Activated CD8-positive, alpha-beta T cell treated with anti-CD3 and anti-CD28 coated beads for 36 hours (primary cell): ENCODE results near the gene SPPL2B. TPM values are rescaled to one million over a fixed set of nuclear protein-coding genes. Genes with fewer than 3 reads are reported as not detected.

ENCODE experiments used
- ATAC-seq: fragments of 200-7000 bp; cut with Tn5 transposase; one replicate; pipeline ENCODE4 v1.10.0; 2021; ENCODE audit warnings: mild to moderate bottlenecking, moderate library complexity
- CTCF ChIA-PET: fragments of 350-600 bp; sonication (Branson Sonifier 250); formaldehyde crosslinking; loops from one replicate; lab custom pipeline; 2021; ENCODE audit warnings: antibody characterized with exemption; lab: Charles Lee
- POLR2A ChIA-PET: fragments of 350-600 bp; sonication (Branson Sonifier 250); formaldehyde crosslinking; loops from one replicate; lab custom pipeline; 2021; ENCODE audit warnings: antibody characterized with exemption; lab: Charles Lee
- DNase-seq: peaks from one replicate; pipeline ENCODE4 v3.0.0-alpha.2; 2020
- H3K27ac Mint-ChIP-seq: one replicate; pipeline ENCODE4 v1.8.0; 2021; ENCODE audit warnings: mild to moderate bottlenecking, mixed read lengths
- H3K27me3 Mint-ChIP-seq: one replicate; pipeline ENCODE4 v1.8.0; 2021; ENCODE audit warnings: mixed read lengths
- H3K36me3 Mint-ChIP-seq: one replicate; pipeline ENCODE4 v1.8.0; 2021; ENCODE audit warnings: low read depth, mixed read lengths
- H3K4me1 Mint-ChIP-seq: one replicate; pipeline ENCODE4 v1.8.0; 2021; ENCODE audit warnings: low read depth, mixed read lengths
- H3K4me3 Mint-ChIP-seq: one replicate; pipeline ENCODE4 v1.8.0; 2021; ENCODE audit warnings: mild to moderate bottlenecking, moderate library complexity, mixed read lengths
- H3K9me3 Mint-ChIP-seq: one replicate; pipeline ENCODE4 v1.8.0; 2021; ENCODE audit warnings: mixed read lengths
- intact Hi-C: fragments of 100-400 bp; cut with micrococcal nuclease; formaldehyde crosslinking; loops from one replicate; pipeline ENCODE4 v1.10.0; 2022
- total RNA-seq, 2 experiments: library from RNA; stranded (reverse); gene quantifications; one replicate each; pipeline ENCODE4 v1.2.3, GENCODE V29; 2021
- TF ChIP-seq, protein P1 (sequence below): fragments of 200-600 bp; IDR thresholded peaks from one replicate; pipeline ENCODE4 v1.8.0; 2022; ENCODE audit warnings: antibody characterized with exemption, mild to moderate bottlenecking

Gene SPPL2B
- total RNA-seq, 2 experiments from 2014 or later, result 52.8 to 54.3 TPM

DNA sequence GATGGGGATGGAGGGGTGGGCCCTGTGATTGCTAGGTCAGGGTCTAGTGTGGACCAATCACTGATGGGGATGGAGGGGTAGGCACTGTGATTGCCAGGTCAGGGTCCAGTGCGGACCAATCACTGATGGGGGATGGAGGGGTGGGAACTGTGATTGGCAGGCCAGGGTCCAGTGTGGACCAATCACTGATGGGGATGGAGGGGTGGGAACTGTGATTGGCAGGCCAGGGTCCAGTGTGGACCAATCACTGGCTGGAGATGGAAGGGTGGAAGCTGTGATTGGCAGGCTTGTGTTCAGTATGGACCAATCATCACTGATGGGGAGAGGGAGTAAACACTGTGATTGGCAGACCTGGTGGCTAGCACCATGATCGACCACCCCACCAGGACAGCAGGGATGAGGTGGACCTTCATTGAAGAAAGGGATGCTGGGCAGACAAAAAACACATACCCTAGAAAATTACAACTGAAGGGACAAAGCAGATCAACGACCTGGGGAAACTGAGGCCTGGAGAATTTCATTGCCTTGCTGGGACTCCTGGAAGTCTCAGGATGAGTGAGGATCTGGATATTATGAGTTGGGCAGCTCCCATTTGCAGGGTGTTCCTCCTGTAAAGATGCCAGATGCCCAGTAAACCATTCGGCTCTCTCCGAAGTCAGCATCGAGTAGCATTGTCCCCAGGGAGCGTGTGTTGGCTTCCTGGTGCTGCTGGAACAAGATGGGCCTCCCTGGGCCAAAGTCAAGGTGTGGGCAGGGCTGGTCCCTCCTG, 47.1 kb downstream of the SPPL2B start:
- no peaks in the 10 kb centered on the region for H3K4me1 Mint-ChIP-seq
- CTCF ChIA-PET, result interaction anchor here (1.3 kb wide), 1 partner anchor 17 kb away, joined by 3 read pairs; no protein-coding TSS in a partner anchor
- ATAC-seq (no peak), DNase-seq (no peak)
- no peak overlapping the region for H3K27ac Mint-ChIP-seq
- TF ChIP-seq, protein P1, sequence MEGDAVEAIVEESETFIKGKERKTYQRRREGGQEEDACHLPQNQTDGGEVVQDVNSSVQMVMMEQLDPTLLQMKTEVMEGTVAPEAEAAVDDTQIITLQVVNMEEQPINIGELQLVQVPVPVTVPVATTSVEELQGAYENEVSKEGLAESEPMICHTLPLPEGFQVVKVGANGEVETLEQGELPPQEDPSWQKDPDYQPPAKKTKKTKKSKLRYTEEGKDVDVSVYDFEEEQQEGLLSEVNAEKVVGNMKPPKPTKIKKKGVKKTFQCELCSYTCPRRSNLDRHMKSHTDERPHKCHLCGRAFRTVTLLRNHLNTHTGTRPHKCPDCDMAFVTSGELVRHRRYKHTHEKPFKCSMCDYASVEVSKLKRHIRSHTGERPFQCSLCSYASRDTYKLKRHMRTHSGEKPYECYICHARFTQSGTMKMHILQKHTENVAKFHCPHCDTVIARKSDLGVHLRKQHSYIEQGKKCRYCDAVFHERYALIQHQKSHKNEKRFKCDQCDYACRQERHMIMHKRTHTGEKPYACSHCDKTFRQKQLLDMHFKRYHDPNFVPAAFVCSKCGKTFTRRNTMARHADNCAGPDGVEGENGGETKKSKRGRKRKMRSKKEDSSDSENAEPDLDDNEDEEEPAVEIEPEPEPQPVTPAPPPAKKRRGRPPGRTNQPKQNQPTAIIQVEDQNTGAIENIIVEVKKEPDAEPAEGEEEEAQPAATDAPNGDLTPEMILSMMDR, result no peak
- peaks cover 3% of the 10 kb centered on the region for H3K36me3 Mint-ChIP-seq
- no peak overlapping the region for H3K4me3 Mint-ChIP-seq
- POLR2A ChIA-PET, result no interaction called here
- intact Hi-C loops, result no loop called here
- H3K9me3 Mint-ChIP-seq, result peaks cover 12% of the 10 kb centered on the region
- peaks cover 1% of the 10 kb centered on the region for H3K27me3 Mint-ChIP-seq

DNA sequence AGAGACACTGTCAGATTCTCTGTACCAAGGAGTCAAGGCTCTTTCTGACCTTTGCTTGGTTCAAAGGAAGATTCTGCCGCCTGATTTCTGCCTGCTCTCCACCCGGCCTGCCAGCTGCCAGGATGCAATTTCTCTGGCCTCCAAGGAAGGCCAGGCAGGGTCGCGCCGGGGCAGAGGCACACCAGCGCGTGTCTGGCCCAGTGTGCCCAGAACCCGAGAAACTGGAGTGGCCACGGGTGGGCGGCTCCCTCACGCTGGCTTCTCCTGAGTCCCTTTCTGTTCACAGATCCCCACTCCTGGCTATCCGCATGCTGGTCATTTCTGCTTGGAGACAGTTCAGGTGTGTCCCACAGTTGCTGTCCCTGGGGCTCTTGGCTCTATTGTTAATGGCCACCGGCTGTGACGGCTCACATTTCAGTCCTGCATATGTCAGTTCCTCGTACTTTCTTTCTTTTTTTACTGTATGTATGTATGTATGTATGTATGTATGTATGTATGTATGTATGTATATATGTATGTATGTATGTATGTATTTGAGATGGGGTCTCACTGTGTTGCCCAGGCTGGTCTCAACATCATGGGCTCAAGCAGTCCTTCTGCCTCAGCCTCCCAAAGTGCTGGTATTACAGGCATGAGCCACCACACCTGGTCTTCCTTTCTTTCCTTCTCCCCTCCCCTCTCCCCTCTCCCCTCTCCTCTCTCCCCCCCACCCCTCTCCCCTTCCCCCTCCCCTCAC, 48.5 kb downstream of the SPPL2B start:
- H3K4me1 Mint-ChIP-seq, result no peaks in the 10 kb centered on the region
- peaks cover 1% of the 10 kb centered on the region for H3K27me3 Mint-ChIP-seq
- DNase-seq, result no peak
- CTCF ChIA-PET, result interaction anchor here (1.7 kb wide), 1 partner anchor 16 kb away, joined by 4 read pairs; no protein-coding TSS in a partner anchor
- TF ChIP-seq, protein P1, result no peak
- H3K4me3 Mint-ChIP-seq, result no peak overlapping the region
- peaks cover 3% of the 10 kb centered on the region for H3K36me3 Mint-ChIP-seq
- intact Hi-C loops, result no loop called here
- H3K27ac Mint-ChIP-seq, result no peak overlapping the region
- peaks cover 18% of the 10 kb centered on the region for H3K9me3 Mint-ChIP-seq
- POLR2A ChIA-PET, result no interaction called here
- no peak for ATAC-seq

GRCh38 chr19:2380567-2380966, 52.1 kb downstream of the SPPL2B start:
- Mint-ChIP-seq H3K9me3 (peaks cover 18% of the 10 kb centered on the region), H3K36me3 (peaks cover 3% of the 10 kb centered on the region), H3K27me3 (peaks cover 3% of the 10 kb centered on the region), H3K27ac (no peak overlapping the region), H3K4me3 (no peak overlapping the region), H3K4me1 (peaks cover 3% of the 10 kb centered on the region)
- ChIA-PET POLR2A (no interaction called here), CTCF (interaction anchor here (0.6 to 1.1 kb wide), 5 partner anchors 10 to 231 kb away, joined by 3 to 4 read pairs (median 3); no protein-coding TSS in a partner anchor)
- intact Hi-C loops, result no loop called here
- ATAC-seq (no peak), DNase-seq (no peak)
- TF ChIP-seq, protein P1, result no peak

DNA sequence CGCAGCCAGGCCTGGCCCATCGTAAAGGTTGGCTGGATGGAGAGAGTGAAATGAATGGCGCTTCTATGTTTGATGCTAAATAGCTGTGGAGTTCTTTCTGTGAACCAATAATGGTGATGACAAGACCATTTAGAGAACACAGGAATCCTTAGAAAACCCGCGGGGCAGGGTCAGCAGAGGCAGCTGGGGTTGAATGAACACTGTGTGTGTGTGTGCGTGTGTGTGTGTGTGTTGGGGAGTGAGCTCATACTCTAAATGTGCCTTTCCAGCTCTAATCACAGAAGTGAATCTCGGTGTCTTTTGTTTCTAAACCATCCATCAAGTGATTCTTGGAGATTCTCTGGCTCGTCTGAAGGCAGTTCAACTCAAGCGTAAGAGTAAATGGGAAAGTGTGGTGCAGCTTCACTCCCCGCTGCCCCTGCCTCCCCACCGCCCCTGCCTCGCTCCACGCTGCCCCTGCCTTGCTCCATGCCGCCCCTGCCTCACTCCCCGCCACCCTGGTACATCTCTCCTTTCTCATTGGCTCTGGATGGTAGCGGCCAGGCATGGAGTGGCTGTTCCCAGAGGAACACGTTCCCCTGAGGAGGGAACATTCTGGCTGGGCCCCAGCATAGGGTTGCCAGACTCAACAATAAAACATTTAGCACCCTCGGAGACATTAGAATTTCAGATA, 52.8 kb downstream of the SPPL2B start:
- Mint-ChIP-seq H3K4me1 (peaks cover 3% of the 10 kb centered on the region), H3K9me3 (peaks cover 18% of the 10 kb centered on the region), H3K36me3 (peaks cover 3% of the 10 kb centered on the region), H3K27me3 (peaks cover 3% of the 10 kb centered on the region), H3K27ac (no peak overlapping the region), H3K4me3 (no peak overlapping the region)
- ChIA-PET CTCF (interaction anchor here (0.6 kb wide), 1 partner anchor 11 kb away, joined by 3 read pairs; no protein-coding TSS in a partner anchor), POLR2A (no interaction called here)
- ATAC-seq, result no peak
- TF ChIP-seq, protein P1, result no peak
- DNase-seq, result no peak
- intact Hi-C loops, result no loop called here
